B cell (primary cell): ENCODE data around the gene UNCX.

Experiments
- EZH2 ChIP-seq: IDR thresholded peaks from 2 replicates; pipeline ENCODE4 v1.6.1; 2012; ENCODE audit warnings: borderline replicate concordance, low read depth, mild to moderate bottlenecking, moderate library complexity, low read length; ENCODE audit not compliant: insufficient read depth, poor library complexity, severe bottlenecking
- TF ChIP-seq, protein P1 (sequence below): fragments of 200-600 bp; IDR thresholded peaks from one replicate; pipeline ENCODE4 v1.8.0; 2022; ENCODE audit warnings: antibody characterized with exemption, mild to moderate bottlenecking

DNA sequence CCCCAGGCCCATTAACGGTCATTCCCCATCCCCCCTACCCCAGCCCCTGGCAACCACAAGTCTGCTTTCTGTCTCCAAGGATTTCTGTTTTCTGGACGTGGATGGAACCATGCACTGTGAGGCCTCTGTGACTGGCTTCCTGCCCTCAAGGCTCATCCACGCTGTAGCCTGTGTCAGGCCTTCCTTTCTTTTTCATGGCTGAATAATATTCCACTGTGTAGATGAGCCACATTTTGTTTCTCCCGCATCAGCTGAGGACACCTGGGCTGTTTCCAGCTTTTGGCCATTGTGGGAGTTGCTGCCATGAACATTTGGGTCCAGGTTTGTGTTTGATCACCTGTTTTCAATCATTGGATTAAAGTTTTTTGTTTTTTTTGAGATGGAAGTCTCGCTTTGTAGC lies 50.0 kb downstream of the UNCX start:
- TF ChIP-seq, protein P1, sequence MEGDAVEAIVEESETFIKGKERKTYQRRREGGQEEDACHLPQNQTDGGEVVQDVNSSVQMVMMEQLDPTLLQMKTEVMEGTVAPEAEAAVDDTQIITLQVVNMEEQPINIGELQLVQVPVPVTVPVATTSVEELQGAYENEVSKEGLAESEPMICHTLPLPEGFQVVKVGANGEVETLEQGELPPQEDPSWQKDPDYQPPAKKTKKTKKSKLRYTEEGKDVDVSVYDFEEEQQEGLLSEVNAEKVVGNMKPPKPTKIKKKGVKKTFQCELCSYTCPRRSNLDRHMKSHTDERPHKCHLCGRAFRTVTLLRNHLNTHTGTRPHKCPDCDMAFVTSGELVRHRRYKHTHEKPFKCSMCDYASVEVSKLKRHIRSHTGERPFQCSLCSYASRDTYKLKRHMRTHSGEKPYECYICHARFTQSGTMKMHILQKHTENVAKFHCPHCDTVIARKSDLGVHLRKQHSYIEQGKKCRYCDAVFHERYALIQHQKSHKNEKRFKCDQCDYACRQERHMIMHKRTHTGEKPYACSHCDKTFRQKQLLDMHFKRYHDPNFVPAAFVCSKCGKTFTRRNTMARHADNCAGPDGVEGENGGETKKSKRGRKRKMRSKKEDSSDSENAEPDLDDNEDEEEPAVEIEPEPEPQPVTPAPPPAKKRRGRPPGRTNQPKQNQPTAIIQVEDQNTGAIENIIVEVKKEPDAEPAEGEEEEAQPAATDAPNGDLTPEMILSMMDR: no peak
- no peak for TF ChIP-seq EZH2
